HEK293 (cell line): ENCODE data around the gene PER1.

ENCODE experiments used
- ATF2 ChIP-seq: fragments of 450-650 bp; formaldehyde crosslinking; IDR thresholded peaks from 2 replicates; pipeline ENCODE4 v1.5.1; 2016; ENCODE audit warnings: missing biosample characterization, missing genetic modification characterization, low read depth
- GFI1B ChIP-seq: fragments of 450-650 bp; formaldehyde crosslinking; IDR thresholded peaks from 2 replicates; pipeline ENCODE4 v1.5.1; 2016; ENCODE audit warnings: missing biosample characterization, missing genetic modification characterization
- KLF9 ChIP-seq: fragments of 450-650 bp; formaldehyde crosslinking; IDR thresholded peaks from 2 replicates; pipeline ENCODE4 v1.5.1; 2016; ENCODE audit warnings: missing biosample characterization, missing genetic modification characterization, low read depth
- PRDM1 ChIP-seq: fragments of 450-650 bp; formaldehyde crosslinking; IDR thresholded peaks from 2 replicates; pipeline ENCODE4; 2016; ENCODE audit warnings: missing biosample characterization, missing genetic modification characterization
- SP7 ChIP-seq: fragments of 450-650 bp; formaldehyde crosslinking; IDR thresholded peaks from 2 replicates; pipeline ENCODE4 v1.5.1; 2016; ENCODE audit warnings: missing biosample characterization, missing genetic modification characterization
- ZEB2 ChIP-seq: fragments of 450-650 bp; formaldehyde crosslinking; IDR thresholded peaks from 2 replicates; pipeline ENCODE4 v1.5.1; 2016; ENCODE audit warnings: missing biosample characterization, missing genetic modification characterization
- ZFP69B ChIP-seq: fragments of 450-650 bp; formaldehyde crosslinking; IDR thresholded peaks from 2 replicates; pipeline ENCODE4 v1.5.1; 2016; ENCODE audit warnings: missing biosample characterization, missing genetic modification characterization
- ZNF114 ChIP-seq: fragments of 450-650 bp; formaldehyde crosslinking; IDR thresholded peaks from 2 replicates; pipeline ENCODE4 v1.5.0; 2017; ENCODE audit warnings: missing biosample characterization, missing genetic modification characterization
- ZNF146 ChIP-seq: fragments of 450-650 bp; formaldehyde crosslinking; IDR thresholded peaks from 2 replicates; pipeline ENCODE4 v1.5.1; 2016; ENCODE audit warnings: missing biosample characterization, missing genetic modification characterization
- ZNF155 ChIP-seq: fragments of 450-650 bp; formaldehyde crosslinking; IDR thresholded peaks from 2 replicates; pipeline ENCODE4 v1.5.1; 2016; ENCODE audit warnings: missing biosample characterization, missing genetic modification characterization
- ZNF175 ChIP-seq: fragments of 450-650 bp; formaldehyde crosslinking; IDR thresholded peaks from 2 replicates; pipeline ENCODE4 v1.5.1; 2016; ENCODE audit warnings: missing biosample characterization, missing genetic modification characterization
- ZNF2 ChIP-seq: fragments of 450-650 bp; formaldehyde crosslinking; IDR thresholded peaks from 2 replicates; pipeline ENCODE4 v1.5.1; 2016; ENCODE audit warnings: missing biosample characterization, missing genetic modification characterization
- ZNF354C ChIP-seq: fragments of 450-650 bp; formaldehyde crosslinking; IDR thresholded peaks from 2 replicates; pipeline ENCODE4 v1.5.1; 2016; ENCODE audit warnings: missing biosample characterization, missing genetic modification characterization, low read depth, borderline replicate concordance
- ZNF391 ChIP-seq: fragments of 450-650 bp; formaldehyde crosslinking; IDR thresholded peaks from 2 replicates; pipeline ENCODE4 v1.5.1; 2016; ENCODE audit warnings: low read depth, missing biosample characterization, missing genetic modification characterization, borderline replicate concordance
- ZNF549 ChIP-seq: fragments of 450-650 bp; IDR thresholded peaks from 2 replicates; pipeline ENCODE4 v1.5.1; 2018; ENCODE audit warnings: missing biosample characterization, missing genetic modification characterization, mild to moderate bottlenecking, inconsistent platforms, moderate library complexity
- ZNF585B ChIP-seq: fragments of 450-650 bp; formaldehyde crosslinking; IDR thresholded peaks from 2 replicates; pipeline ENCODE4 v1.5.1; 2016; ENCODE audit warnings: missing biosample characterization, missing genetic modification characterization
- ZNF629 ChIP-seq: fragments of 450-650 bp; formaldehyde crosslinking; IDR thresholded peaks from 2 replicates; pipeline ENCODE4 v1.5.1; 2017; ENCODE audit warnings: missing biosample characterization, missing genetic modification characterization
- ZNF677 ChIP-seq: fragments of 450-650 bp; IDR thresholded peaks from 2 replicates; pipeline ENCODE4 v1.5.0; 2018; ENCODE audit warnings: missing biosample characterization, mild to moderate bottlenecking, missing genetic modification characterization, moderate library complexity
- ZNF701 ChIP-seq: fragments of 450-650 bp; formaldehyde crosslinking; IDR thresholded peaks from 2 replicates; pipeline ENCODE4 v1.5.1; 2016; ENCODE audit warnings: missing biosample characterization, missing genetic modification characterization
- ZNF776 ChIP-seq: fragments of 450-650 bp; formaldehyde crosslinking; IDR thresholded peaks from 2 replicates; pipeline ENCODE4 v1.5.0; 2017; ENCODE audit warnings: missing biosample characterization, missing genetic modification characterization, borderline replicate concordance
- ZNF791 ChIP-seq: fragments of 450-650 bp; formaldehyde crosslinking; IDR thresholded peaks from 2 replicates; pipeline ENCODE4 v1.5.1; 2016; ENCODE audit warnings: missing biosample characterization, missing genetic modification characterization
- ZSCAN18 ChIP-seq: fragments of 450-650 bp; formaldehyde crosslinking; IDR thresholded peaks from 2 replicates; pipeline ENCODE4 v1.5.1; 2016; ENCODE audit warnings: missing biosample characterization, missing genetic modification characterization
- TF ChIP-seq, protein P1 (sequence below): fragments of 450-650 bp; formaldehyde crosslinking; IDR thresholded peaks from 2 replicates; pipeline ENCODE4 v1.5.1; 2016; ENCODE audit warnings: missing biosample characterization, missing genetic modification characterization, borderline replicate concordance
- TF ChIP-seq, protein P2 (sequence below): fragments of 450-650 bp; formaldehyde crosslinking; IDR thresholded peaks from 2 replicates; pipeline ENCODE4 v1.5.1; 2016; ENCODE audit warnings: missing biosample characterization, missing genetic modification characterization
- TF ChIP-seq, protein P3 (sequence below): fragments of 450-650 bp; formaldehyde crosslinking; IDR thresholded peaks from 2 replicates; pipeline ENCODE4 v1.5.1; 2016; ENCODE audit warnings: missing biosample characterization, missing genetic modification characterization
- TF ChIP-seq, protein P4 (sequence below): fragments of 450-650 bp; formaldehyde crosslinking; IDR thresholded peaks from 2 replicates; pipeline ENCODE4 v1.5.1; 2016; ENCODE audit warnings: missing biosample characterization, missing genetic modification characterization

Gene PER1

GRCh38 chr17:8120520-8121406 is 31.4 kb downstream of the PER1 start (continued):
- TF ChIP-seq, protein P1, sequence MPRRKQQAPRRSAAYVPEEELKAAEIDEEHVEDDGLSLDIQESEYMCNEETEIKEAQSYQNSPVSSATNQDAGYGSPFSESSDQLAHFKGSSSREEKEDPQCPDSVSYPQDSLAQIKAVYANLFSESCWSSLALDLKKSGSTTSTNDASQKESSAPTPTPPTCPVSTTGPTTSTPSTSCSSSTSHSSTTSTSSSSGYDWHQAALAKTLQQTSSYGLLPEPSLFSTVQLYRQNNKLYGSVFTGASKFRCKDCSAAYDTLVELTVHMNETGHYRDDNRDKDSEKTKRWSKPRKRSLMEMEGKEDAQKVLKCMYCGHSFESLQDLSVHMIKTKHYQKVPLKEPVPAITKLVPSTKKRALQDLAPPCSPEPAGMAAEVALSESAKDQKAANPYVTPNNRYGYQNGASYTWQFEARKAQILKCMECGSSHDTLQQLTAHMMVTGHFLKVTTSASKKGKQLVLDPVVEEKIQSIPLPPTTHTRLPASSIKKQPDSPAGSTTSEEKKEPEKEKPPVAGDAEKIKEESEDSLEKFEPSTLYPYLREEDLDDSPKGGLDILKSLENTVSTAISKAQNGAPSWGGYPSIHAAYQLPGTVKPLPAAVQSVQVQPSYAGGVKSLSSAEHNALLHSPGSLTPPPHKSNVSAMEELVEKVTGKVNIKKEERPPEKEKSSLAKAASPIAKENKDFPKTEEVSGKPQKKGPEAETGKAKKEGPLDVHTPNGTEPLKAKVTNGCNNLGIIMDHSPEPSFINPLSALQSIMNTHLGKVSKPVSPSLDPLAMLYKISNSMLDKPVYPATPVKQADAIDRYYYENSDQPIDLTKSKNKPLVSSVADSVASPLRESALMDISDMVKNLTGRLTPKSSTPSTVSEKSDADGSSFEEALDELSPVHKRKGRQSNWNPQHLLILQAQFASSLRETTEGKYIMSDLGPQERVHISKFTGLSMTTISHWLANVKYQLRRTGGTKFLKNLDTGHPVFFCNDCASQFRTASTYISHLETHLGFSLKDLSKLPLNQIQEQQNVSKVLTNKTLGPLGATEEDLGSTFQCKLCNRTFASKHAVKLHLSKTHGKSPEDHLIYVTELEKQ (tag by site-specific recombination), result peak; percentile 11; the same call in 1 of the 2 replicates
- TF ChIP-seq ATF2 (no peak), SP7 (tag by site-specific recombination) (peak; percentile 83), ZNF155 (tag by site-specific recombination) (no peak), ZNF175 (no peak), ZNF549 (tag by site-specific recombination) (no peak), ZNF701 (tag by site-specific recombination) (no peak), GFI1B (tag by site-specific recombination) (peak; percentile 69; the same call in 1 of the 2 replicates), ZFP69B (tag by site-specific recombination) (peak; percentile 70; the same call in 1 of the 2 replicates), ZNF2 (peak; percentile 65), ZNF776 (no peak), ZNF677 (no peak), KLF9 (tag by site-specific recombination) (peak; percentile 93), ZNF585B (no peak), PRDM1 (tag by site-specific recombination) (peak; percentile 69; the same call in 1 of the 2 replicates), ZNF354C (tag by site-specific recombination) (no peak), ZNF629 (tag by site-specific recombination) (peak; percentile 69; the same call in 1 of the 2 replicates), ZNF391 (tag by site-specific recombination) (peak; percentile 91; the same call in 1 of the 2 replicates), ZSCAN18 (tag by site-specific recombination) (peak; percentile 83; the same call in 1 of the 2 replicates), ZNF791 (tag by site-specific recombination) (no peak), ZNF146 (tag by site-specific recombination) (no peak), ZEB2 (tag by site-specific recombination) (peak; percentile 49), ZNF114 (tag by site-specific recombination) (no peak)
- TF ChIP-seq, protein P2, sequence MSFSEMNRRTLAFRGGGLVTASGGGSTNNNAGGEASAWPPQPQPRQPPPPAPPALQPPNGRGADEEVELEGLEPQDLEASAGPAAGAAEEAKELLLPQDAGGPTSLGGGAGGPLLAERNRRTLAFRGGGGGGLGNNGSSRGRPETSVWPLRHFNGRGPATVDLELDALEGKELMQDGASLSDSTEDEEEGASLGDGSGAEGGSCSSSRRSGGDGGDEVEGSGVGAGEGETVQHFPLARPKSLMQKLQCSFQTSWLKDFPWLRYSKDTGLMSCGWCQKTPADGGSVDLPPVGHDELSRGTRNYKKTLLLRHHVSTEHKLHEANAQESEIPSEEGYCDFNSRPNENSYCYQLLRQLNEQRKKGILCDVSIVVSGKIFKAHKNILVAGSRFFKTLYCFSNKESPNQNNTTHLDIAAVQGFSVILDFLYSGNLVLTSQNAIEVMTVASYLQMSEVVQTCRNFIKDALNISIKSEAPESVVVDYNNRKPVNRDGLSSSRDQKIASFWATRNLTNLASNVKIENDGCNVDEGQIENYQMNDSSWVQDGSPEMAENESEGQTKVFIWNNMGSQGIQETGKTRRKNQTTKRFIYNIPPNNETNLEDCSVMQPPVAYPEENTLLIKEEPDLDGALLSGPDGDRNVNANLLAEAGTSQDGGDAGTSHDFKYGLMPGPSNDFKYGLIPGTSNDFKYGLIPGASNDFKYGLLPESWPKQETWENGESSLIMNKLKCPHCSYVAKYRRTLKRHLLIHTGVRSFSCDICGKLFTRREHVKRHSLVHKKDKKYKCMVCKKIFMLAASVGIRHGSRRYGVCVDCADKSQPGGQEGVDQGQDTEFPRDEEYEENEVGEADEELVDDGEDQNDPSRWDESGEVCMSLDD, result peak; percentile 92
- TF ChIP-seq, protein P3, sequence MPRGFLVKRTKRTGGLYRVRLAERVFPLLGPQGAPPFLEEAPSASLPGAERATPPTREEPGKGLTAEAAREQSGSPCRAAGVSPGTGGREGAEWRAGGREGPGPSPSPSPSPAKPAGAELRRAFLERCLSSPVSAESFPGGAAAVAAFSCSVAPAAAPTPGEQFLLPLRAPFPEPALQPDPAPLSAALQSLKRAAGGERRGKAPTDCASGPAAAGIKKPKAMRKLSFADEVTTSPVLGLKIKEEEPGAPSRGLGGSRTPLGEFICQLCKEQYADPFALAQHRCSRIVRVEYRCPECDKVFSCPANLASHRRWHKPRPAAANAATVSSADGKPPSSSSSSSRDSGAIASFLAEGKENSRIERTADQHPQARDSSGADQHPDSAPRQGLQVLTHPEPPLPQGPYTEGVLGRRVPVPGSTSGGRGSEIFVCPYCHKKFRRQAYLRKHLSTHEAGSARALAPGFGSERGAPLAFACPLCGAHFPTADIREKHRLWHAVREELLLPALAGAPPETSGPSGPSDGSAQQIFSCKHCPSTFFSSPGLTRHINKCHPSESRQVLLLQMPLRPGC (tag by site-specific recombination), result peak; percentile 87; the same call in 1 of the 2 replicates
- TF ChIP-seq, protein P4, sequence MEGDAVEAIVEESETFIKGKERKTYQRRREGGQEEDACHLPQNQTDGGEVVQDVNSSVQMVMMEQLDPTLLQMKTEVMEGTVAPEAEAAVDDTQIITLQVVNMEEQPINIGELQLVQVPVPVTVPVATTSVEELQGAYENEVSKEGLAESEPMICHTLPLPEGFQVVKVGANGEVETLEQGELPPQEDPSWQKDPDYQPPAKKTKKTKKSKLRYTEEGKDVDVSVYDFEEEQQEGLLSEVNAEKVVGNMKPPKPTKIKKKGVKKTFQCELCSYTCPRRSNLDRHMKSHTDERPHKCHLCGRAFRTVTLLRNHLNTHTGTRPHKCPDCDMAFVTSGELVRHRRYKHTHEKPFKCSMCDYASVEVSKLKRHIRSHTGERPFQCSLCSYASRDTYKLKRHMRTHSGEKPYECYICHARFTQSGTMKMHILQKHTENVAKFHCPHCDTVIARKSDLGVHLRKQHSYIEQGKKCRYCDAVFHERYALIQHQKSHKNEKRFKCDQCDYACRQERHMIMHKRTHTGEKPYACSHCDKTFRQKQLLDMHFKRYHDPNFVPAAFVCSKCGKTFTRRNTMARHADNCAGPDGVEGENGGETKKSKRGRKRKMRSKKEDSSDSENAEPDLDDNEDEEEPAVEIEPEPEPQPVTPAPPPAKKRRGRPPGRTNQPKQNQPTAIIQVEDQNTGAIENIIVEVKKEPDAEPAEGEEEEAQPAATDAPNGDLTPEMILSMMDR (tag by site-specific recombination), result peak; percentile 89
